Measurements from ENCODE around the gene CNNM1.

GRCh38 chr10:99343262-99343661 is 14.1 kb downstream of the CNNM1 start:
- TF ChIP-seq SMAD1 (IDR thresholded peaks at IDR 0.05; ENCODE audit: low read depth, low read length, partially characterized antibody) = no peak
- TF ChIP-seq SNAPC5 (CRISPR knock-in tag; IDR thresholded peaks at IDR 0.05) = no peak
- no peak for TF ChIP-seq CBX2 (IDR thresholded peaks at IDR 0.05; ENCODE audit: insufficient read depth, low read length, poor library complexity, severe bottlenecking)
- no peak for TF ChIP-seq ZNF695 (CRISPR knock-in tag; IDR thresholded peaks at IDR 0.05)
- TF ChIP-seq TARDBP (IDR thresholded peaks at IDR 0.05) = no peak
- TF ChIP-seq SREBF2 (CRISPR knock-in tag; IDR thresholded peaks at IDR 0.05) = no peak
- TF ChIP-seq ESRRB (CRISPR knock-in tag; IDR thresholded peaks at IDR 0.05; ENCODE audit: borderline replicate concordance) = no peak
- no peak for TF ChIP-seq JUN (IDR thresholded peaks at IDR 0.05; ENCODE audit: borderline replicate concordance, low read depth, low read length)
- TF ChIP-seq JUN (CRISPR knock-in tag; IDR thresholded peaks at IDR 0.05; ENCODE audit: borderline replicate concordance) = no peak
- TF ChIP-seq ARID4B (CRISPR knock-in tag; IDR thresholded peaks at IDR 0.05) = no peak
